PC-9 (cell line): ENCODE measurements around the gene SGMS1. TPM values are rescaled to one million over a fixed set of nuclear protein-coding genes. Genes with fewer than 3 reads are reported as not detected.
A peak's percentile ranks its signal among the peaks of the same experiment; 100 is the strongest.
"Not testable (repeated sequence)": the region's sequence is repeated elsewhere in the genome, so short reads cannot be mapped to it uniquely, and the experiment has no call there.

ENCODE experiments used
- BruUV-seq: library from RNA; stranded (reverse); fragments of 400-500 nt; replicated peaks from 2 replicates; lab custom pipeline; 2021; lab: Mats Ljungman, UMichigan
- CTCF ChIA-PET: fragments of 300-600 bp; sonication (Branson Sonifier 250); formaldehyde crosslinking; loops from one replicate; lab custom pipeline; 2022; ENCODE audit warnings: antibody characterized with exemption; lab: Charles Lee
- POLR2A ChIA-PET: fragments of 300-600 bp; sonication (Branson Sonifier 250); formaldehyde crosslinking; loops from one replicate; lab custom pipeline; 2022; ENCODE audit warnings: antibody characterized with exemption; ENCODE audit not compliant: unreplicated experiment; lab: Charles Lee
- DNase-seq, 2 experiments: peaks; one replicate each; pipeline versions ENCODE4 v3.0.0 to v3.0.0-alpha.2; 2015 to 2022; ENCODE audit warnings: mixed read lengths in 1 of 2
- H2AFZ ChIP-seq: fragments of 200-600 bp; sonication (generic); 2 replicates; pipeline ENCODE4 v1.8.1; 2017; ENCODE audit warnings: antibody characterized with exemption
- H3F3A ChIP-seq: fragments of 200-600 bp; sonication (generic); 2 replicates; pipeline ENCODE4 v1.8.1; 2017; ENCODE audit warnings: antibody characterized with exemption, mild to moderate bottlenecking, low read depth; ENCODE audit not compliant: insufficient read depth
- H3K27ac ChIP-seq: fragments of 200-600 bp; sonication (generic); 2 replicates; pipeline ENCODE4 v1.6.1; 2016; ENCODE audit warnings: mixed run types
- H3K27me3 ChIP-seq: fragments of 200-600 bp; sonication (generic); 2 replicates; pipeline ENCODE4 v1.6.1; 2016; ENCODE audit warnings: low read depth, mixed run types; ENCODE audit not compliant: insufficient read depth
- H3K36me3 ChIP-seq: fragments of 200-600 bp; sonication (generic); 2 replicates; pipeline ENCODE4 v1.6.1; 2016; ENCODE audit warnings: low read depth, mixed run types
- H3K4me1 ChIP-seq: fragments of 200-600 bp; sonication (generic); replicated peaks from 2 replicates; pipeline ENCODE4 v1.6.1; 2016; ENCODE audit warnings: mixed run types; ENCODE audit not compliant: insufficient read depth
- H3K4me2 ChIP-seq: fragments of 200-600 bp; sonication (generic); 2 replicates; pipeline ENCODE4 v1.6.1; 2017; ENCODE audit warnings: mixed run types
- H3K4me3 ChIP-seq: fragments of 200-600 bp; sonication (generic); 2 replicates; pipeline ENCODE4 v1.6.1; 2016; ENCODE audit warnings: mixed run types
- H3K79me2 ChIP-seq: fragments of 200-600 bp; sonication (generic); 2 replicates; pipeline ENCODE4 v1.6.1; 2017; ENCODE audit warnings: low read depth, mixed run types
- H3K9me2 ChIP-seq: fragments of 200-600 bp; sonication (generic); 2 replicates; pipeline ENCODE4 v1.8.1; 2017; ENCODE audit warnings: mild to moderate bottlenecking; ENCODE audit not compliant: insufficient read depth
- H3K9me3 ChIP-seq: fragments of 200-600 bp; sonication (generic); 2 replicates; pipeline ENCODE4 v1.8.1; 2016; ENCODE audit warnings: low read depth; ENCODE audit not compliant: insufficient read depth
- H4K20me1 ChIP-seq: fragments of 200-600 bp; sonication (generic); 2 replicates; pipeline ENCODE4 v1.8.1; 2017; ENCODE audit not compliant: insufficient read depth
- CTCF ChIP-seq: fragments of 200-600 bp; sonication (generic); conservative IDR thresholded peaks from 2 replicates; pipeline ENCODE4 v1.6.1; 2017; ENCODE audit warnings: mixed run types, antibody characterized with exemption, mild to moderate bottlenecking, moderate library complexity
- EZH2 ChIP-seq: fragments of 200-600 bp; sonication (generic); IDR thresholded peaks from 2 replicates; pipeline ENCODE4 v1.8.0; 2017; ENCODE audit warnings: antibody characterized with exemption, low read depth
- intact Hi-C: fragments of 100-400 bp; cut with micrococcal nuclease; formaldehyde crosslinking; loops from one replicate; pipeline ENCODE4 v1.10.0; 2022; ENCODE audit not compliant: unreplicated experiment
- total RNA-seq: library from RNA; stranded (reverse); gene quantifications from 2 replicates; pipeline ENCODE4 v1.2.3, GENCODE V29; 2021

Gene SGMS1
- total RNA-seq, 1 experiment from 2014 or later = 35.0 TPM

- H3K27me3 ChIP-seq, H3K4me2 ChIP-seq, H3K36me3 ChIP-seq, intact Hi-C loops, CTCF ChIA-PET, H3K9me2 ChIP-seq, H3K4me1 ChIP-seq, POLR2A ChIA-PET, H3F3A ChIP-seq, DNase-seq, H3K79me2 ChIP-seq, BruUV-seq, H4K20me1 ChIP-seq, H3K4me3 ChIP-seq, H3K27ac ChIP-seq, H3K9me3 ChIP-seq, H2AFZ ChIP-seq: not testable (repeated sequence)
Observed at GRCh38 chr10:50661563-50661962, 37.8 kb upstream of the SGMS1 start.

DNA sequence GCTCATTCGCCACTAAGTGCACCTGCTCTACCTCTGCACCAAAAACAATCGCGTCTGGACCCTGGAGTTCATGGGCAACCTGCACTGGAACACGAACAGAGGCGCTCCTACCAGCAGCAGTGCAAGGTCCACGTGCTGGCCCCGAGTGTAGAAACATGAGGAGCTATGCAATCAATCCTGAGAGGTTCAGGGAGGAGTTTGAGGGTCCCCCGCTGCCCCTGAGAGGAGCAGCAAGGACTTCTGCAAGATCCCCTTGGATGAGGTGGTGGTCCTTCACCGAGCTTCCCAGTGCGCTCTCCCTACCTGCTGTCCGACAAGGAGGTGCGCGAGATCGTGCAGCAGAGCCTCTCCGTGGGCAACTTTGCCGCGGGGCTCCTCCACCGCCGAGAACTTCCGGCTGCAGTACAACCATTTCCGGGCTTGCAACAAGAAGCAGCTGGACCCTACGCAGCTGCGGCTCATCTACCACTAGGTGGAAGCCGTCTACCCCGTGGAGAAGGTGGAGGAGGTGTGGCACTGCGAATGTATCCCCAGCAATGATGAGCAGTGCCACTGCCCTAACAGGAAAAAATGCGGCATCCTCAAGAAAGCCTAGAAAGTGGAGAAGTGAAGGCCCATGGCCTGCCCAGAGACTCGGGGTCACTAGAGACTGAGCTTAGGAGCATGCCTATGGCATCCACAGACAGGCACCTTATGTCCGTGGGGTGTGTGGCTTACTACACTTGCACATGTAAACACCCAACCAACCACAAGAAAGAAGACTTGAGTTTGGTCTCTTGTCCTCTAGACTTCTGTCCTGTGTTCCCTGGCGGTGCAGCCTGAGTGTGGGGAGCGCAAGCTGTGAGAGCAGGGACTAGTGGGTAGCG lies 36.3 kb upstream of the SGMS1 start:
- H4K20me1 ChIP-seq, intact Hi-C loops, BruUV-seq, H3K36me3 ChIP-seq, H3K27me3 ChIP-seq, H3K4me1 ChIP-seq, H3K9me2 ChIP-seq, H3F3A ChIP-seq, H3K79me2 ChIP-seq, H3K9me3 ChIP-seq, H3K27ac ChIP-seq: not testable (repeated sequence)
- ChIA-PET POLR2A (interaction anchor here (0.6 kb wide), 1 partner anchor 147 kb away, joined by 5 read pairs; no protein-coding TSS in a partner anchor), CTCF (interaction anchor here (0.7 kb wide), 1 partner anchor 78 kb away, joined by 3 read pairs; no protein-coding TSS in a partner anchor)
- peak overlapping the region; percentile 96 for H3K4me2 ChIP-seq
- H2AFZ ChIP-seq = peak overlapping the region; percentile 97
- H3K4me3 ChIP-seq = peak overlapping the region; percentile 63
- DNase-seq = peak; percentile 31 to 72
- peak; percentile 67 for TF ChIP-seq CTCF

DNA sequence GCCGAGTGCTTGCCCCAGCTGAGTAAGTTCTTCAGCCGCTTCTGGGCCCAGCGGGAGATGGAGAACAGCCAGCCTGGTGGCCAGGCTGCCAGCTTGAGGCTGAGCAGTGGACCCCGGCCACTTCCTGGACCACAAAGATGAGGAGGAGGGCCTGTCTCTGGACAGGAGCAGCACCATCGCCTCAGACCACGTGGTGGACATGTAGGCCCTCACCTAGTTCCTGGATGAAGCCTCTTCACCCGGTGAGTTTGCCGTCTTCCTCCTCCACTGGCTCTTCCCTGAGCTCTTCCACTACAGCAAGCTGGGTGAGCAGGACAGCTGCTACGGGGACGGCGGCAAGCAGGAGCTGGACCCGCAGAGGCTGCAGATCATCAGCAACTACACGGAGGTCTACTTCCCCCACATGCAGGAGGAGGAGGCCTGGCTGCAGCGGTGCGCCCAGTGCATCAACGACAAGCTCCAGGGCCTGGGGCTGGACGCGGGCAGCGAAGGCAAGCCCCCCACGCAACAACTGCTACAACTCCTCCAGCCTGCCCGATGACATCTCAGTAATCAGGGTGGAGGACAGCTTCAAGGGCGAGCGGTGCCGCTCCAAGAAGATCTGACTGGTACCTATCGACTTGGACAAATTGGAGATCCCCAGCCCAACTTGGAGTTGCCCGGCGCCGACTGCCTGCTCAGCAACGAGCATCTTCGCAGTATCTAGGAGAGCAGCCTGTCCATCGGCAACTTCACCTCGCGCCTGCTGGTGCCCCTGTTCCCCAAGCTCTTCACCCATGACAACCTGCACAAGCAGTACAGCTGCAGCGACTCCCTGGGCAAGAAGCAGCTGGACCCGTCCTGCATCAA lies 35.5 kb upstream of the SGMS1 start:
- H3K4me1 ChIP-seq, H3K9me2 ChIP-seq, H3K36me3 ChIP-seq, BruUV-seq, DNase-seq, POLR2A ChIA-PET, H4K20me1 ChIP-seq, intact Hi-C loops, CTCF ChIA-PET, H3K27ac ChIP-seq, H3K27me3 ChIP-seq, H3F3A ChIP-seq, H3K79me2 ChIP-seq, H3K9me3 ChIP-seq: not testable (repeated sequence)
- Histone ChIP-seq H3K4me3 (peak overlapping the region; percentile 63), H3K4me2 (peak overlapping the region; percentile 96), H2AFZ (peak overlapping the region; percentile 97)

GRCh38 chr10:50658165-50658564 lies 34.4 kb upstream of the SGMS1 start:
- no peaks in the 10 kb centered on the region; the same call in 1 of the 2 replicates for H3K4me1 ChIP-seq
- H3K4me3 ChIP-seq = no peak overlapping the region
- H4K20me1 ChIP-seq = no peaks in the 10 kb centered on the region
- TF ChIP-seq CTCF (no peak), EZH2 (no peak)
- H3K79me2 ChIP-seq = peaks cover 6% of the 10 kb centered on the region; the same call in 1 of the 2 replicates
- intact Hi-C loops = no loop called here
- BruUV-seq = no TSS peak
- no peaks in the 10 kb centered on the region for H3F3A ChIP-seq
- no peak overlapping the region for H3K27ac ChIP-seq
- no peak for DNase-seq
- H3K9me2 ChIP-seq = no peaks in the 10 kb centered on the region
- no peaks in the 10 kb centered on the region for H3K27me3 ChIP-seq
- H3K36me3 ChIP-seq = no peaks in the 10 kb centered on the region
- no peaks in the 10 kb centered on the region for H3K9me3 ChIP-seq
- no peak overlapping the region for H2AFZ ChIP-seq
- no peak overlapping the region for H3K4me2 ChIP-seq
- ChIA-PET CTCF (no interaction called here), POLR2A (no interaction called here)
